Suprapubic skin (tissue), 4 donors: ENCODE results near the gene GRIFIN.

Source experiments
- CTCF ChIP-seq, 2 donors: fragments of 200-600 bp in 1 of 2; fragments of 450-650 bp in 1 of 2; sonication (generic) in 1 of 2; IDR thresholded peaks; one replicate each; pipeline ENCODE4 v1.5.1; 2016 to 2019; ENCODE audit warnings: antibody characterized with exemption in 2 of 2, mild to moderate bottlenecking in 1 of 2, moderate library complexity in 1 of 2
- POLR2A ChIP-seq, 2 donors: fragments of 450-650 bp; IDR thresholded peaks; one replicate each; pipeline ENCODE4 v1.6.1; 2017; ENCODE audit warnings: antibody characterized with exemption in 2 of 2, mild to moderate bottlenecking in 2 of 2, moderate library complexity in 2 of 2
- POLR2AphosphoS5 ChIP-seq, 3 donors: sonication (generic); formaldehyde crosslinking; IDR thresholded peaks; one replicate each; pipeline ENCODE4 v1.6.1; 2017; ENCODE audit warnings: antibody characterized with exemption in 3 of 3

GRCh38 chr7:2476776-2477446 is 713 bp upstream of the GRIFIN start:
- no peak for TF ChIP-seq CTCF (IDR thresholded peaks at IDR 0.05)
- no peak for TF ChIP-seq POLR2AphosphoS5 (IDR thresholded peaks at IDR 0.05)
- no peak for TF ChIP-seq POLR2A (IDR thresholded peaks at IDR 0.05)
